Measurements from ENCODE around the gene PADI2. TPM values are rescaled to one million over a fixed set of nuclear protein-coding genes. Genes with fewer than 3 reads are reported as not detected.

Gene PADI2
- total and polyA plus RNA-seq, 2 of the 8 experiments (the other 6 are each of a cell fraction or from before 2014, with no cell fraction given): 1.6 to 7.5 TPM

- no peak overlapping the region for H2AK5ac ChIP-seq (ENCODE audit: low read depth, low read length)
- no peak overlapping the region for H2BK120ac ChIP-seq (replicated peaks; ENCODE audit: low read depth, low read length)
- H4K8ac ChIP-seq (ENCODE audit: extremely low read depth, insufficient read depth, low read length): no peak overlapping the region
- no peak overlapping the region for H3K27ac ChIP-seq (ENCODE audit: low read depth, low read length)
- DNase-seq (ENCODE audit: low read depth in 1 of 2, low spot score in 2 of 2): no peak
- no peak overlapping the region for H3K14ac ChIP-seq (ENCODE audit: insufficient read length)
- H3K4me2 ChIP-seq (ENCODE audit: insufficient read depth in 1 of 2, low read depth in 2 of 2, low read length in 2 of 2): no peak overlapping the region
- no peak overlapping the region for H2BK5ac ChIP-seq (ENCODE audit: low read depth, low read length)
- no peaks in the 10 kb centered on the region; the same call in 1 of the 2 replicates for H3K23me2 ChIP-seq (ENCODE audit: low read depth, low read length)
- H2AFZ ChIP-seq (ENCODE audit: low read length): no peak overlapping the region
- POLR2A ChIA-PET (ENCODE audit: partially characterized antibody): no interaction called here
- H3K9me3 ChIP-seq (ENCODE audit: insufficient read depth in 2 of 2, low read depth in 1 of 2, low read length in 1 of 2): no peaks in the 10 kb centered on the region
- no peak overlapping the region for H3K9ac ChIP-seq (replicated peaks in 1 of 4; ENCODE audit: extremely low read depth in 1 of 4, low read depth in 3 of 4, low read length in 3 of 4)
- H3K4me3 ChIP-seq (ENCODE audit: extremely low read depth in 1 of 4, insufficient read depth in 2 of 4, low read depth in 3 of 4, low read length in 4 of 4): no peak overlapping the region
- 0 out of 2 replicates have a peak overlapping the region, but pooled peaks have one; percentile 17 for H2BK12ac ChIP-seq (ENCODE audit: low read depth, low read length)
- H3K56ac ChIP-seq (replicated peaks; ENCODE audit: insufficient read length, low read depth, low read length): no peak overlapping the region
- H3K4me1 ChIP-seq (replicated peaks in 1 of 4; ENCODE audit: control insufficient read depth in 3 of 4, insufficient read depth in 4 of 4, low read length in 3 of 4): peaks cover 0 to 4% (median 0%) of the 10 kb centered on the region in 4 experiments; a peak in 1 of 7 replicates
- H3K27me3 ChIP-seq (replicated peaks in 1 of 4; ENCODE audit: control insufficient read depth in 3 of 4, extremely low read depth in 1 of 4, insufficient read depth in 3 of 4, low read length in 3 of 4): no peaks in the 10 kb centered on the region
- WGBS, 2 experiments (ENCODE audit: extremely low coverage in 1 of 2, insufficient coverage in 1 of 2, insufficient read length in 1 of 2, insufficient replicate concordance in 2 of 2, low coverage in 1 of 2, low lambda C conversion rate in 2 of 2, missing lambda C conversion rate in 1 of 2): 98% methylated on average over 2 of the region's 2 CpGs; no CpG with 5 or more reads in 1 of the 2 experiments
- H3K4ac ChIP-seq (replicated peaks; ENCODE audit: insufficient read length, low read depth, low read length): no peak overlapping the region
- TF ChIP-seq POLR2AphosphoS5 (IDR thresholded peaks at IDR 0.05; ENCODE audit: low read depth, low read length): no peak
- no peak for TF ChIP-seq RXRA (IDR thresholded peaks at IDR 0.05; ENCODE audit: insufficient read depth, low read depth, low read length)
- no peak for TF ChIP-seq BRCA1 (IDR thresholded peaks at IDR 0.05; ENCODE audit: low read depth, low read length)
- no peak for TF ChIP-seq TAF7 (optimal IDR thresholded peaks at IDR 0.05; ENCODE audit: borderline replicate concordance, low read depth, low read length)
- TF ChIP-seq FOSL1 (IDR thresholded peaks at IDR 0.05; ENCODE audit: insufficient read depth, low read depth, low read length): no peak
- no peak for TF ChIP-seq CHD1 (IDR thresholded peaks at IDR 0.05; ENCODE audit: low read depth, low read length)
- TF ChIP-seq NANOG (IDR thresholded peaks at IDR 0.05; ENCODE audit: insufficient read depth, low read depth, low read length, poor library complexity, severe bottlenecking): no peak
- TF ChIP-seq SAP30 (IDR thresholded peaks at IDR 0.05; ENCODE audit: insufficient read depth, insufficient replicate concordance, low read length): no peak
- no peak for TF ChIP-seq POU5F1 (IDR thresholded peaks at IDR 0.05; ENCODE audit: low read depth, low read length)
- no peak for TF ChIP-seq CBX5 (IDR thresholded peaks at IDR 0.05; ENCODE audit: low read depth, low read length)
- TF ChIP-seq KDM5A (IDR thresholded peaks at IDR 0.05; ENCODE audit: low read length): no peak
- FAIRE-seq: no peak
- H4K5ac ChIP-seq (ENCODE audit: insufficient read length, low read depth, low read length): no peak overlapping the region
- no peak overlapping the region for H3K18ac ChIP-seq (ENCODE audit: extremely low read depth, low read length)
- no peak overlapping the region for H2BK20ac ChIP-seq (ENCODE audit: low read length)
- H2BK15ac ChIP-seq (ENCODE audit: low read length): no peak overlapping the region
- no peaks in the 10 kb centered on the region for H3K36me3 ChIP-seq (ENCODE audit: control insufficient read depth in 2 of 4, insufficient read depth in 4 of 4, low read length in 3 of 4)
- peaks cover 0 to 3% of the 10 kb centered on the region in 2 experiments for H4K20me1 ChIP-seq (replicated peaks in 1 of 2; ENCODE audit: control insufficient read depth in 1 of 2, insufficient read depth in 2 of 2, low read length in 2 of 2)
- no peaks in the 10 kb centered on the region for H3K79me1 ChIP-seq (ENCODE audit: low read depth, low read length)
- no peak overlapping the region for H3K23ac ChIP-seq (ENCODE audit: insufficient read length)
- H4K91ac ChIP-seq (replicated peaks; ENCODE audit: insufficient read length, low read length): no peak overlapping the region
- CTCF ChIA-PET (ENCODE audit: partially characterized antibody): interaction anchor here (1.4 to 1.5 kb wide), 2 partner anchors 143 to 164 kb away, joined by 4 to 10 read pairs; no protein-coding TSS in a partner anchor
- H3K79me2 ChIP-seq (ENCODE audit: control insufficient read depth in 1 of 2, insufficient read depth in 2 of 2, low read length in 2 of 2): no peaks in the 10 kb centered on the region
Observed at GRCh38 chr1:17110555-17110926, 8.7 kb downstream of the PADI2 start.
